GM12878 (cell line): Measurements from ENCODE around the gene RAMP1. TPM values are rescaled to one million over a fixed set of nuclear protein-coding genes. Genes with fewer than 3 reads are reported as not detected.
A peak's percentile ranks its signal among the peaks of the same experiment; 100 is the strongest.

Experiments
- BACH1 ChIP-seq: fragments of 450-650 bp; IDR thresholded peaks from 2 replicates; pipeline ENCODE4 v1.6.1; 2017; ENCODE audit warnings: mild to moderate bottlenecking, borderline replicate concordance
- CREB1 ChIP-seq: IDR thresholded peaks from 2 replicates; pipeline ENCODE4 v1.6.1; 2012; ENCODE audit warnings: low read depth, mild to moderate bottlenecking, inconsistent platforms
- ESRRA ChIP-seq: IDR thresholded peaks from 2 replicates; pipeline ENCODE4 v1.6.1; 2012; ENCODE audit warnings: mild to moderate bottlenecking, low read length, improper control_type of control experiment
- HDAC2 ChIP-seq: fragments of 200-600 bp; sonication (generic); IDR thresholded peaks from 2 replicates; pipeline ENCODE4 v1.6.1; 2017
- HDAC6 ChIP-seq: fragments of 200-600 bp; sonication (generic); IDR thresholded peaks from one replicate; pipeline ENCODE4 v1.8.0; 2017; ENCODE audit warnings: antibody characterized with exemption; ENCODE audit not compliant: unreplicated experiment
- RAD21 ChIP-seq: IDR thresholded peaks from 2 replicates; pipeline ENCODE4 v1.6.1; 2011; ENCODE audit warnings: mild to moderate bottlenecking, low read depth, low read length, moderate library complexity; ENCODE audit not compliant: insufficient read depth
- RELA ChIP-seq: fragments of 450-650 bp; IDR thresholded peaks from 2 replicates; pipeline ENCODE4 v1.8.0; 2014; ENCODE audit warnings: borderline replicate concordance; ENCODE audit not compliant: partially characterized antibody
- SIN3A ChIP-seq: IDR thresholded peaks from 2 replicates; pipeline ENCODE4 v1.6.1; 2012; ENCODE audit warnings: low read depth, low read length, improper control_type of control experiment
- SP1 ChIP-seq: IDR thresholded peaks from one replicate; pipeline ENCODE4 v1.6.1; 2011; ENCODE audit warnings: low read depth, low read length
- STAT1 ChIP-seq: fragments of 450-650 bp; conservative IDR thresholded peaks from 2 replicates; pipeline ENCODE4 v1.6.1; 2014; ENCODE audit warnings: antibody characterized with exemption, mild to moderate bottlenecking
- SUPT20H ChIP-seq: IDR thresholded peaks from 2 replicates; pipeline ENCODE4 v1.6.1; 2011; ENCODE audit warnings: low read depth, mild to moderate bottlenecking, low read length, moderate library complexity, borderline replicate concordance; ENCODE audit not compliant: control insufficient read depth
- TARDBP ChIP-seq: IDR thresholded peaks from 2 replicates; pipeline ENCODE4 v1.6.1; 2016; ENCODE audit warnings: borderline replicate concordance
- TCF12 ChIP-seq: IDR thresholded peaks from 2 replicates; pipeline ENCODE4 v1.6.1; 2011; ENCODE audit warnings: low read depth, mild to moderate bottlenecking, low read length
- TCF3 ChIP-seq: IDR thresholded peaks from 2 replicates; pipeline ENCODE4 v1.6.1; 2012; ENCODE audit warnings: low read depth, mild to moderate bottlenecking, low read length, borderline replicate concordance; ENCODE audit not compliant: insufficient read depth
- ZNF384 ChIP-seq: IDR thresholded peaks from 2 replicates; pipeline ENCODE4 v1.6.1; 2012; ENCODE audit warnings: low read depth, mild to moderate bottlenecking, low read length, improper control_type of control experiment, borderline replicate concordance
- polyA plus RNA-seq, 11 experiments: library from polyadenylated mRNA; depleted of rRNA in 4 of 11; unstranded in 6 of 11; stranded (reverse) in 5 of 11; fragments of >200 nt; fragmentation: Nextera tagmentation in 4 of 11; fragmentation: Illumina TruSeq in 1 of 11; extraction: Ambion mirVana in 4 of 11; extraction: Trizol in 1 of 11; gene quantifications; 1 replicate in 1 of 11; 2 replicates in 10 of 11; pipeline versions ENCODE4 v1.2.1 to v1.2.3, GENCODE V29; 2011 to 2016; ENCODE audit warnings: inconsistent platforms in 2 of 11, missing spikeins in 2 of 11, low read depth in 1 of 11
- total RNA-seq, 4 experiments: library from RNA; depleted of rRNA in 3 of 4; stranded (reverse); fragments of >200 nt in 3 of 4; fragmentation: Illumina TruSeq in 1 of 4; extraction: Trizol in 1 of 4; gene quantifications; 2 replicates each; pipeline versions ENCODE4 v1.2.1 to v1.2.3, GENCODE V29; 2013 to 2021
- TF ChIP-seq, protein P1 (sequence below): fragments of 450-650 bp; IDR thresholded peaks from 2 replicates; pipeline ENCODE4 v1.6.1; 2017; ENCODE audit warnings: low read depth, mild to moderate bottlenecking, moderate library complexity
- TF ChIP-seq, protein P2 (sequence below): IDR thresholded peaks from 2 replicates; pipeline ENCODE4 v1.6.1; 2011; ENCODE audit warnings: mild to moderate bottlenecking, low read depth, low read length, moderate library complexity; ENCODE audit not compliant: insufficient replicate concordance
- TF ChIP-seq, protein P3 (sequence below): fragments of 450-650 bp; IDR thresholded peaks from 2 replicates; pipeline ENCODE4 v1.6.1; 2017; ENCODE audit warnings: antibody characterized with exemption, mild to moderate bottlenecking, moderate library complexity
- TF ChIP-seq, protein P4 (sequence below): IDR thresholded peaks from 2 replicates; pipeline ENCODE4 v1.6.1; 2011; ENCODE audit warnings: low read depth, mild to moderate bottlenecking, low read length, moderate library complexity, borderline replicate concordance; ENCODE audit errors: extremely low read depth
- TF ChIP-seq, protein P5 (sequence below): fragments of 450-650 bp; IDR thresholded peaks from 2 replicates; pipeline ENCODE4 v1.6.1; 2018; ENCODE audit warnings: borderline replicate concordance, mild to moderate bottlenecking; ENCODE audit not compliant: partially characterized antibody
- TF ChIP-seq, protein P6 (sequence below): IDR thresholded peaks from 2 replicates; pipeline ENCODE4 v1.6.1; 2012; ENCODE audit warnings: low read depth, low read length, improper control_type of control experiment

The RAMP1 gene
- total and polyA plus RNA-seq, 10 of the 15 experiments (the other 5 are each of a cell fraction or from before 2014, with no cell fraction given): 0.11 to 0.19 (median 0.12) TPM; not detected in 7

DNA sequence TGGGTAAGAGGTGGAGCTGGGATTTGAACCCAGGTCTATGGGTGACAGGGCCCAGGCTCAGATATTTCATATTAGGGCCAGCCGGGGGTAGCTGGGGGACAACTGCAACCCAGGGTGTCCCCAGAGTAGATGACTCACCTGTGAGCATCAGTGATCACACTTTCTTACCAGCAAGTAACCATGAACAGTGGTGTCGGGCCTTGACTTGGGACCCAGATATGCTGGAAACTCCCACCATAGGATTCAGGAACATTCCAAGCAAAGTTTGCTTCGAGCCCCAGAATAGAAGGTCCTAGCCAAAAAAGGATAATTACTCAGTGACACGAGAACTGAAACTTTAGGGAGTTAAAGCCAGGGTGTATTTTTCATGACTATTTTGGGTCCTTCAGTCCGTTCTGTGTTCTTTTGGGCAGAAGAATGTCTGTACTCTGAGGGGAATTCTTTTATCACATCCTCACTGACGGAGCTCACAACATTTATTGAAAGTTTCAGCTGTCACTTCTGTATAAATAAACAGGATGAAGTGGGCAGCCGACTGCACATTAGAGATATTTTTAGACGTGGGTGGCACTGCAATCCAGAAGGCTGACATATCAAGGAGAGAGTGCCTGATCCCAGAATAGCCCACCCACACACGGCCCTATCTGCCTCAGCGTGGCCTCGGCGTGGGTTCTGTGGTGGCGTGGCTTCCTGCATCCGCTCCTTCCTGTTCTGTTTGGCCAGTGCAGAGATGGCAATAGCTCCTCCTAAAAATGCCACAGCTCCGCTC lies 45.6 kb downstream of the RAMP1 start (continued):
- TF ChIP-seq, protein P1, sequence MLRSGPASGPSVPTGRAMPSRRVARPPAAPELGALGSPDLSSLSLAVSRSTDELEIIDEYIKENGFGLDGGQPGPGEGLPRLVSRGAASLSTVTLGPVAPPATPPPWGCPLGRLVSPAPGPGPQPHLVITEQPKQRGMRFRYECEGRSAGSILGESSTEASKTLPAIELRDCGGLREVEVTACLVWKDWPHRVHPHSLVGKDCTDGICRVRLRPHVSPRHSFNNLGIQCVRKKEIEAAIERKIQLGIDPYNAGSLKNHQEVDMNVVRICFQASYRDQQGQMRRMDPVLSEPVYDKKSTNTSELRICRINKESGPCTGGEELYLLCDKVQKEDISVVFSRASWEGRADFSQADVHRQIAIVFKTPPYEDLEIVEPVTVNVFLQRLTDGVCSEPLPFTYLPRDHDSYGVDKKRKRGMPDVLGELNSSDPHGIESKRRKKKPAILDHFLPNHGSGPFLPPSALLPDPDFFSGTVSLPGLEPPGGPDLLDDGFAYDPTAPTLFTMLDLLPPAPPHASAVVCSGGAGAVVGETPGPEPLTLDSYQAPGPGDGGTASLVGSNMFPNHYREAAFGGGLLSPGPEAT: peak; percentile 90; the same call in 1 of the 2 replicates
- TF ChIP-seq CREB1 (no peak), SUPT20H (no peak), BACH1 (peak; percentile 12; the same call in 1 of the 2 replicates), TCF12 (no peak), SIN3A (no peak), HDAC6 (no peak), SP1 (peak; percentile 45), RAD21 (no peak), ZNF384 (no peak), STAT1 (no peak), TARDBP (no peak), RELA (peak; percentile 4), TCF3 (no peak), HDAC2 (no peak), ESRRA (no peak)
- TF ChIP-seq, protein P2, sequence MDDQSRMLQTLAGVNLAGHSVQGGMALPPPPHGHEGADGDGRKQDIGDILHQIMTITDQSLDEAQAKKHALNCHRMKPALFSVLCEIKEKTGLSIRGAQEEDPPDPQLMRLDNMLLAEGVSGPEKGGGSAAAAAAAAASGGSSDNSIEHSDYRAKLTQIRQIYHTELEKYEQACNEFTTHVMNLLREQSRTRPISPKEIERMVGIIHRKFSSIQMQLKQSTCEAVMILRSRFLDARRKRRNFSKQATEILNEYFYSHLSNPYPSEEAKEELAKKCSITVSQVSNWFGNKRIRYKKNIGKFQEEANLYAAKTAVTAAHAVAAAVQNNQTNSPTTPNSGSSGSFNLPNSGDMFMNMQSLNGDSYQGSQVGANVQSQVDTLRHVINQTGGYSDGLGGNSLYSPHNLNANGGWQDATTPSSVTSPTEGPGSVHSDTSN: no peak
- TF ChIP-seq, protein P3, sequence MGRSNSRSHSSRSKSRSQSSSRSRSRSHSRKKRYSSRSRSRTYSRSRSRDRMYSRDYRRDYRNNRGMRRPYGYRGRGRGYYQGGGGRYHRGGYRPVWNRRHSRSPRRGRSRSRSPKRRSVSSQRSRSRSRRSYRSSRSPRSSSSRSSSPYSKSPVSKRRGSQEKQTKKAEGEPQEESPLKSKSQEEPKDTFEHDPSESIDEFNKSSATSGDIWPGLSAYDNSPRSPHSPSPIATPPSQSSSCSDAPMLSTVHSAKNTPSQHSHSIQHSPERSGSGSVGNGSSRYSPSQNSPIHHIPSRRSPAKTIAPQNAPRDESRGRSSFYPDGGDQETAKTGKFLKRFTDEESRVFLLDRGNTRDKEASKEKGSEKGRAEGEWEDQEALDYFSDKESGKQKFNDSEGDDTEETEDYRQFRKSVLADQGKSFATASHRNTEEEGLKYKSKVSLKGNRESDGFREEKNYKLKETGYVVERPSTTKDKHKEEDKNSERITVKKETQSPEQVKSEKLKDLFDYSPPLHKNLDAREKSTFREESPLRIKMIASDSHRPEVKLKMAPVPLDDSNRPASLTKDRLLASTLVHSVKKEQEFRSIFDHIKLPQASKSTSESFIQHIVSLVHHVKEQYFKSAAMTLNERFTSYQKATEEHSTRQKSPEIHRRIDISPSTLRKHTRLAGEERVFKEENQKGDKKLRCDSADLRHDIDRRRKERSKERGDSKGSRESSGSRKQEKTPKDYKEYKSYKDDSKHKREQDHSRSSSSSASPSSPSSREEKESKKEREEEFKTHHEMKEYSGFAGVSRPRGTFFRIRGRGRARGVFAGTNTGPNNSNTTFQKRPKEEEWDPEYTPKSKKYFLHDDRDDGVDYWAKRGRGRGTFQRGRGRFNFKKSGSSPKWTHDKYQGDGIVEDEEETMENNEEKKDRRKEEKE: no peak
- TF ChIP-seq, protein P4, sequence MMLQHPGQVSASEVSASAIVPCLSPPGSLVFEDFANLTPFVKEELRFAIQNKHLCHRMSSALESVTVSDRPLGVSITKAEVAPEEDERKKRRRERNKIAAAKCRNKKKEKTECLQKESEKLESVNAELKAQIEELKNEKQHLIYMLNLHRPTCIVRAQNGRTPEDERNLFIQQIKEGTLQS: no peak
- TF ChIP-seq, protein P5, sequence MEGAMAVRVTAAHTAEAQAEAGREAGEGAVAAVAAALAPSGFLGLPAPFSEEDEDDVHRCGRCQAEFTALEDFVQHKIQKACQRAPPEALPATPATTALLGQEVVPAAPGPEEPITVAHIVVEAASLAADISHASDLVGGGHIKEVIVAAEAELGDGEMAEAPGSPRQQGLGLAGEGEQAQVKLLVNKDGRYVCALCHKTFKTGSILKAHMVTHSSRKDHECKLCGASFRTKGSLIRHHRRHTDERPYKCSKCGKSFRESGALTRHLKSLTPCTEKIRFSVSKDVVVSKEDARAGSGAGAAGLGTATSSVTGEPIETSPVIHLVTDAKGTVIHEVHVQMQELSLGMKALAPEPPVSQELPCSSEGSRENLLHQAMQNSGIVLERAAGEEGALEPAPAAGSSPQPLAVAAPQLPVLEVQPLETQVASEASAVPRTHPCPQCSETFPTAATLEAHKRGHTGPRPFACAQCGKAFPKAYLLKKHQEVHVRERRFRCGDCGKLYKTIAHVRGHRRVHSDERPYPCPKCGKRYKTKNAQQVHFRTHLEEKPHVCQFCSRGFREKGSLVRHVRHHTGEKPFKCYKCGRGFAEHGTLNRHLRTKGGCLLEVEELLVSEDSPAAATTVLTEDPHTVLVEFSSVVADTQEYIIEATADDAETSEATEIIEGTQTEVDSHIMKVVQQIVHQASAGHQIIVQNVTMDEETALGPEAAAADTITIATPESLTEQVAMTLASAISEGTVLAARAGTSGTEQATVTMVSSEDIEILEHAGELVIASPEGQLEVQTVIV: no peak
- TF ChIP-seq, protein P6, sequence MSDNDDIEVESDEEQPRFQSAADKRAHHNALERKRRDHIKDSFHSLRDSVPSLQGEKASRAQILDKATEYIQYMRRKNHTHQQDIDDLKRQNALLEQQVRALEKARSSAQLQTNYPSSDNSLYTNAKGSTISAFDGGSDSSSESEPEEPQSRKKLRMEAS: no peak
